HG03558 (cell line): ENCODE data around the gene VPS33B.
"Not testable (repeated sequence)": the region's sequence is repeated elsewhere in the genome, so short reads cannot be mapped to it uniquely, and the experiment has no call there.

Experiments
- ATAC-seq: cut with Tn5 transposase; IDR thresholded peaks from one replicate; pipeline ENCODE4 v1.9.1; 2021; ENCODE audit warnings: moderate number of reproducible peaks; ENCODE audit not compliant: unreplicated experiment; ENCODE audit errors: extremely low read depth

VPS33B gene

DNA sequence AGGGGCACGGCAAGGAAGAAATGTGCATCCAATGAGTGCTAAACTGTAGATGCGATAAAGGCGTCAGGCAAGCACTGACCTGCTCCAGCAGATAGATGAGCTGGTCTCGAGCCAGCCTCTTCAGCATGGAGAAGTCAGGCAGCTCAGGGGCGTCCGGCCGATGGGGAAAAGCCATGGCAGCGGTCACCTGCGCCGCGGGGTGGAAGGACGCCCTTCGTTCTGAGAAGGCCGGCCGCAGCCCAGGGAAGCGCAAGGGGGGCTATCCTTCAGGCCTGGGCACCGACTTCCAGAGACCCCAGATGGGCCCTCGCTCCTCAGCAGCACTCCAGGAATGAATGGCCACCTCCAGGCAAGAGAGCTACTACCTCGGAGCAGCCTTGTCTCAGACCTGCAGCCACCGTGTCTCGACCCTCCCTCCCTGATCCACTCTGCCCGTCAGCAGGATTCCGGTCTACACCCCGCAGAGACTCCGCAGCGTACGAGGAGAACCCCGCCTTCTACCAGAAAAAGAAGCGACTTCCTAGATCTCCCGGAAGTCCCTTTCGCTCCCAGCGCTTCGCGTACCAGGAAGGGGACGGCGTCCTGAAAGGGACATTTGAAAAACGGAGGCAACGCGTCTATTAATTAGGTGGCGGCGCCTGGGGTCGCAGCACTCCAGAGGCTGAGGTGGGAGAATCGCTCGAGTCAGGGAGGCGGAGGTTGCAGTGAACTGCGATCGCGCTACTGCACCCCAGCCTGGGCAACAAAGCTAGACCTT, at the start of gene VPS33B:
Gene VPS33B (minus strand): TSS at position 520 of the 757 bp plus-strand sequence. CDS start 345 bp downstream, at position 175.
- no peak for ATAC-seq

DNA sequence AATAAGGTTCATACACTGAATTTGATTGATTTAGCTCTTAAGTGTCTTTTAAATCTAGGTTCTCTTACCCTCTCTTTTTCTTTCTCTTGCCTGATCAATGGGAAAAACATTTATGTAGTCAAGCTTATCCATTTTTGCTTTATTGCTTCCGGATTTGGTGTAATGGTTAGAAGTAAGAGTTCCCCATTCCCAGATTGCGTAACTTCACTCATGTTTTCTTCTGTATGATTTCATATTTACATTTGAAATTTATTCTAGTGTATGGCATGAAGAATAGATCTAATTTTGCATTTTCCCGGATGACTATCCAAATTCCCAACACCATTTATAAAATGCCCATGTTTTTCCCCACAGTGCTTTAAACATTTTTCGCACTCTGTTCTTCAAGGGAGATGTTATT, 49.8 kb upstream of the VPS33B start:
- no peak for ATAC-seq

DNA sequence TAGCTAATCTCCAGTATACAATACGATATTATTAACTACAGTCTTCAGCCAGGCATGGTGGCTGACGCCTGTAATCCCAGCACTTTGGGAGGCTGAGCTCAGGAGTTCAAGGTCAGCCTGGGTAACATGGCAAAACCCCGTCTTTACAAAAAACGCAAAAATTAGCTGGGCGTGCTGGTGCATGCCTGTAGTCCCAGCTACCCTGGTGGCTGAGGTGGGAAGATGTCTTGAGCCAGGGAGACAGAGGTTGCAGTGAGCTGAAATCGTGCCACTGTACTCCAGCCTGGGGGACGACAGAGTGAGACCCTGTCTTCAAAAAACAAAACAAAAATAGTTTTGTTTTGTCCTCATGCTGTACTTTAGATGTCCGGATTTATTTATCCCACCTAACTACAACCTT, 48.5 kb upstream of the VPS33B start:
- ATAC-seq: no peak

DNA sequence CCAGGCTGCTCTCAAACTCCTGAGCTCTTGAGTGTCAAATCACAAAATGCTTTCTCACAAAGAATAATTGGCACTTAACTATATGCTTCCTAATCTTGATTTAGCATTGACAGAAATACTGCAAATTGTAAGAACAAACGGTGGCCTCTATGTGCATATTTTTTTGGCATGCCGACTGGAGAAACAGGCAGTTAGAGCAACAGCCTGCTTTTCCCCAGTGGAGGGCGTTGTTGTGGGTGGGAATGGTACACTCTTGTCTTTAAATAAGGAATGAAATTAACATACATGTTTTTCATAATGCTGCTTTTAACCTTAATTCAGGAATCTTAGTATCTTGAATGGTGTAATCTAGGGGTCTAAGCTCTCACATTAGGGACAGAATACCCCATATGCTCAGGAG, 46.6 kb upstream of the VPS33B start:
- no peak for ATAC-seq

DNA sequence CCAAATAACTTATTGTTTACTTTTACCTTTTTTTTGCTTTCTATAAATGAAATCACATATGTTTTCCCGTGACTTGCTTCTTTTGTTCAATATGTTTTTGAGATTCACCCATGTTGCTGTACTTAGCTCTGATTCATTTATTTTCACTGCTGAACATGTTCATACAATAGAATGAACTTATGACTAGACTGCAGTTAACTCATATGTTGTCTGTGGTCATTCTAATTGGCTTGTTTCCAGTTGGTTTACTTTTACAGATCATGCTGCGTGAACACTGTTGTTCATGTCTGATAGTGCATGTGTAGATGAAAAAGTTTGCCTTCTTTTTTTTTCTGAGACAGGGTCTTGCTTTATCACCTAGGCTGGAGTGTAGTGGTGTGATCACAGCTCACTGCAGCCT, 46.0 kb upstream of the VPS33B start:
- no peak for ATAC-seq

DNA sequence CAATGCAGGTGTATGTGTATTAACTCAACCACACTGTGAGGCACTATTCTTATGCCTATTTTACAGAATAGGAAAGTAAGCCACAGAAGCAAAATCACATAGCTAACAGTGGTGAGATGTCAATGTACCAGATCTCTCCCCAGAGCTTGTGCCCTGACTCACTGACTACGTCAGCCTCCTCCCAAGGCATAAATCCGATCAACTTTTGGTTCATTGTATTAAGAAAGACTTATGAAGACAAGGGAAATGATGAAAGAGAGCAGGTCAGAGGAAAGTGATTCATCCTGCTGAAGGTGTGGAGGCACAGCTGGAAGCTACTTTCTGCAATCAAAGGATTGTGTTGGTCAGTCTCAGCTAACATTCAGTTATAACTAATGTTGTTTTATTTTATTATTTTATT, 44.6 kb upstream of the VPS33B start:
- no peak for ATAC-seq

GRCh38 chr15:91065505-91065904, 43.1 kb upstream of the VPS33B start:
- ATAC-seq: no peak

GRCh38 chr15:91061997-91062396, 39.6 kb upstream of the VPS33B start:
- no peak for ATAC-seq

- no peak for ATAC-seq
Measured at GRCh38 chr15:91061230-91061629, 38.8 kb upstream of the VPS33B start.

DNA sequence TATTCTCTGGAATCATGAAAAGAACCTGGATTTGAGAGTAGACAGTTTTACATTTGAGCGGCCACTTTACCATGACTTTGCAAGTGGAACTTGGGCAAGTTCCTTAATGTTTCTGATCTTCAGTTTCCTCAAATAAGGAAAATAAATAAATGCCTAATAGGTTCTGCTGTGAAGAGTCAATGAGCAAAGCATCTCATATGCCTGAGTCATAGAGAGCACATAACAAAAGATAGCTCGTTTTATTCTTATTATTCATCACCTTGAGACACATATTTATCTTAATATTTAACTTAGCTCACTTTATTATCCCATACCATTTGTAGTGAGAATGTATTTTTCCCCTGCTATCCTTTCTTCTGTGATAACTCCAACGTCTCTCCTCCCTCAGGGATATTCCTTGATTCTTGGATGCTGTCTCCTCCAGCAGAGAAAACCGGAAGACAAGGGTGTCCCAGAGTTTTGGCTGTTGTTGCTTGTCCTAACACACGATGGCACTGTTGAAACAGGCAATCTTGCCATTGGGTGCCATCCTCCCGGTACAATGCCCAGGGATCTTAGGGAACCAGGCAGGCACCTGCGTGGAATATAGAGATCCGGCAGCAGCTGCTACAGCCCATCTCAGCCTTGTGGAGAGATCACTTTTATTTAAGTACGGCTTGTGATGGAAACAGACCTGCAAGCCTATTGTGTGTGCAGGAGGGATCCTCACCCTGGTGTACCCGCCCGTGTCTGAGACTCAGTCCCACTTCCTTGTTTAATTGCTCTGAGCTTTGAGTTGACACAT, 33.3 kb upstream of the VPS33B start:
- no peak for ATAC-seq

GRCh38 chr15:91054816-91055215, 32.4 kb upstream of the VPS33B start:
- ATAC-seq: no peak

DNA sequence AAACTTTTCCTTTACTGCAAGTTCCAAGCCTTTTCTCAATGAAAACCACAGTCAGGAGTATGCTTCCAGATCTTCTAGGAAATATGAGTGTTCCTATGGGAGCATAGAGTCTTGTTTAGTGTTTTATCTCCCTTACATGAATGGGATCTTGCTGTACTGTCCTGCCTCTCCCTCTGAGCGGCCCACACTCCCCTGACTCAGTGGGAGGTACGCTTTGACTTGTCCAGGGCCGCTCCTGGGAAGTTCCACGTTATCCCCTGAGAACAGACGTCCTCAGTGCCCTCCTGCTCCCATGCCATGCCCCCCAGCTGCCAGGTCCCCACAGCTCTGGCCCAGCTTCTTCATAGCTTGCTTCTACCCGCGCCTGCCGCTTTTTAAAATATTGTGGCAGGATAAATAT, 28.9 kb upstream of the VPS33B start:
- ATAC-seq: no peak

- ATAC-seq: no peak
Measured at GRCh38 chr15:91050128-91050455, 27.7 kb upstream of the VPS33B start.

GRCh38 chr15:91049378-91050127, 27.2 kb upstream of the VPS33B start:
- ATAC-seq: no peak

DNA sequence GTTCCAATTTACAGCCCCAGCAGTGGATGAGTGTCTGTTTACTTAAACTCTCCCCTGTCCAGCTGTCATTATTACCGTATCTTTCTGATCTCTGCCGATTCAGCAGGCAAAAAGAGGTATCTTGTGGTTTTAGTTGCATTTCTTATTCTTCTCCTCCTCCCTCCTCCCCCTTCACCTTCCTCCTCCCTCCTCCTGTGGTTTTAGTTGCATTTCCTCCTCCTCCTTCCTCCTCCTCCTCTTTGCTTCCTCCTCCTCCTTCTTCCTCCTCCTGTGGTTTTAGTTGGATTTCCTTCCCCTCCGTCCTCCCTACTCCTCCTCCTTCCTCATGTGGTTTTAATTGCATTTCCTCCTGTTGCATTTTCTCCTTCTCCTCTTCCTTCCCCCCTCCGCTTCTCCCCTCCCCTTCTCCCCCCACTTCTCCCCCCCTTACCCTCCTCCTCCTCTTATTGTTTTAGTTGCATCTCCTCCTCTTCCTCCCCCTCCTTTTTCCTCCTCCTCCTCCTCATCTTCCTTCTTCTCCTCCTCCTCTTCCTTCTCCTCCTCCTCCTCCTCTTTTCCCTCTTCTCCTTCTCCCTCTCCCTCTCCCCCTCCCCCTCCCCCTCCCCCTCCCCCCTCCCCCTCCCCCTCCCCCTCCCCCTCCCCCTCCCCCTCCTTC, 25.3 kb upstream of the VPS33B start:
- no peak for ATAC-seq

DNA sequence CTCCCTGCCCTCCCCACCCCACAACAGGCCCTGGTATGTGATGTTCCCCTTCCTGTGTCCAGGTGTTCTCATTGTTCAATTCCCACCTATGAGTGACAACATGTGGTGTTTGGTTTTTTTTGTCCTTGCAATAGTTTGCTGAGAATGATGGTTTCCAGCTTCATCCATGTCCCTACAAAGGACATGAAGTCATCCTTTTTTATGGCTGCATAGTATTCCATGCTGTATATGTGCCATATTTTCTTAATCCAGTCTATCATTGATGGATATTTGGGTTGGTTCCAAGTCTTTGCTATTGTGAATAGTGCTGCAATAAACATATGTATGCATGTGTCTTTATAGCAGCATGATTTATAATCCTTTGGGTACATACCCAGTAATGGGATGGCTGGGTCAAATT, 23.7 kb upstream of the VPS33B start:
- ATAC-seq: not testable (repeated sequence)

- no peak for ATAC-seq
Measured at GRCh38 chr15:91045065-91045464, 22.7 kb upstream of the VPS33B start.

DNA sequence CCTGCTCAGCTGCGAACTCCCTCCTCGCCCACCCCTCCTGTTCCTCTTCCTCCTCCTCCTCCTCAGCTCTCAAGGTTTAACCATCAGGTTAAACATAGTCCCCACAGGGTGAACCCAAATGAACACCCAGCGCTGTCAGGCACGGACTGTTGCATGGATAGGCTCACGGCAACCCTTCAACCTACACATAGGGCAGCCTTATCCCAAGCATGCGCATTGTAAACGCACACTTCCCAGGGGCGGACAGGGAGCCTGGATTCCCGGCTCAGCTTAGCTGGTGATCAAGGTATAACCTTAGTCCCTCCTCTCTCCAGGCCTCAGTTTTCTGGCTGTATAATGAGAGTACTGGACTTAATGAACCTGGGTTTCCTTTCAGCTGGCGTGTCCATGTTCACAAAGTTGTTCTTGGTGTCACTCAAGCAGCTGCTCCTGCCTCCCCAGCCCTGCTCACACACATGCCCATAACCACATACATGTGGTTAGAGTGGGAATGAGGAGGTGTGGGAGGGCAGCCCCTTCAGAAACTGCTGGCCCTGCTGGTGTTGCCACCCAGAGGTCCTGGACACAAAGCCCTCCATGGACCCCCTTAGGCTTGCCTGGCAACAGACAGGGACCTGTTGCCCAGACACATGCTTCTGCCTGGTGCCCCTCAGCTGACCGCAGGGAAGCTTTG, 20.9 kb upstream of the VPS33B start:
- no peak for ATAC-seq

- ATAC-seq: no peak
Measured at GRCh38 chr15:91040856-91041255, 18.5 kb upstream of the VPS33B start.

GRCh38 chr15:91039996-91040395, 17.6 kb upstream of the VPS33B start:
- ATAC-seq: no peak
